OCI-LY1 (cell line): ENCODE results near the gene TEAD1.

Experiments
- CTCF ChIP-seq: fragments of 200-600 bp; sonication (generic), shearing (Covaris generic); IDR thresholded peaks from 2 replicates; pipeline ENCODE4 v1.5.1; 2017; ENCODE audit warnings: mild to moderate bottlenecking, antibody characterized with exemption, low read length, moderate library complexity, mixed read lengths
- EZH2 ChIP-seq: fragments of 200-600 bp; sonication (generic), shearing (Covaris generic); IDR thresholded peaks from 2 replicates; pipeline ENCODE4 v1.8.0; 2017; ENCODE audit warnings: borderline replicate concordance, mixed run types, mild to moderate bottlenecking, antibody characterized with exemption, low read length, moderate library complexity, mixed read lengths

DNA sequence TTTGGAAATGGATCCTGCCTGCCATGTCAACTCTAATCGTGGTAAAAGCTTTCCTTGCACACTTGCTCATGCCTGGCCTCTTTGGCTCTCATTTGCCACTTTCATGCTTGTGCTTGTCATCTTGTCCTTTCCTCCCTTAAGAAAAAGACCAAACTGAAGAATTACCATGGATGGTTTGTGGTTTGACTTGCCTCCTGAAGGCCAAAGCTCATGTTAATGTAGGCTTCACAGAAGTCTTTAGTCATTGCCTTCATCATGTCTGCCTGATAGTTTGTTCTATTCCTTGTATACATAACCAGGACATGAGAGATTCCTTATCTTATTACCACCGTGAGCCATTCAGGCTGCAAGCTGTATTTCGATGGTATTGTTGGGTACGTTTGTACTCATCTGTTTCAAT lies 17.3 kb downstream of the TEAD1 start:
- TF ChIP-seq CTCF (no peak), EZH2 (no peak)
